ENCODE measurements around the gene PDE4A. TPM values are rescaled to one million over a fixed set of nuclear protein-coding genes. Genes with fewer than 3 reads are reported as not detected.
"Not testable (repeated sequence)": the region's sequence is repeated elsewhere in the genome, so short reads cannot be mapped to it uniquely, and the experiment has no call there.

Gene PDE4A
- polyA plus RNA-seq, 4 donors = 1.7 to 3.4 (median 2.7) TPM

- no peak for DNase-seq (ENCODE audit: low read depth in 4 of 4, low spot score in 3 of 4)
Observed at GRCh38 chr19:10422846-10423245, 2.5 kb downstream of the PDE4A start.

GRCh38 chr19:10424011-10424637 lies 3.8 kb downstream of the PDE4A start:
- DNase-seq (ENCODE audit: low read depth in 4 of 4, low spot score in 3 of 4) = peak in 1 of 4 donors; percentile 72

DNA sequence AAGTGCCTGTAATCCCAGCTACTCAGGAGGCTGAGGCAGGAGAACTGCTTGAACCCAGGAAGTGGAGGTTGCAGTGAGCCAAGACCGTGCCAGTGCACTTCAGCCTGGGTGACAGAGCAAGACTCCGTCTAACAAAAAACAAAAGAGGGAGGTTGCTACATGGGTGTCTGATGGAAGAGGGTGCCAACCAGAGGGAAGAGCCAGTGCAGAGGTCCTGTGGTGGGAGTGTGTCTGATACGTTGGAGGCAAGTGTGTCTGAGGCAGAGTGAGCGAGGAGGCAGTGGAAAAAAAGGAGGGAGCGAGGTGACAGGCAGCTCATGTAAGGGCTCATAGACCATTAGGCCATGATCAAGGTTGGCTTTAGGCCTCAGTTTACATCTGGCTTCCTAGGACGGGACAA lies 6.8 kb downstream of the PDE4A start:
- no peak for DNase-seq (ENCODE audit: low read depth in 4 of 4, low spot score in 3 of 4)

DNA sequence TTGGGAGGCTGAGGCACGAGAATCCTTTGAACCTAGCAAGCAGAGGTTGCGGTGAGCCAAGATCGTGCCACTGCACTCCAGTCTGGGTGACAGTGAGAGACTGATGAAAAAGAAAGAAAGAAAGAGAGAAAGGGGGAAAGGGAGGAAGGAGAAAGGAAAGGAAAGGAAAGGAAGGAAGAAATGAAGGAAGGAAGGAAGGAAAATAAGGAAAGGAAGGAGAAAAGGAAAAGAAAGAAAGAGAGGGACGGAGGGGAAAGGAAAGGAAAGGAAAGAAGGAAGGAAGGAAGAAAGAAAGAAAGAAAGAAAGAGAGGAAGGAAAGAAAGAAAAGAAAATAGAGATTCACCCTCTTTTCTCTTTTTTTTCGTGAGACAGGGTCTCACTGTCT lies 8.7 kb downstream of the PDE4A start:
- DNase-seq (ENCODE audit: low read depth in 4 of 4, low spot score in 3 of 4) = no peak

- DNase-seq (ENCODE audit: low read depth in 4 of 4, low spot score in 3 of 4) = no peak
Observed at GRCh38 chr19:10430505-10431253, 10.3 kb downstream of the PDE4A start.

DNA sequence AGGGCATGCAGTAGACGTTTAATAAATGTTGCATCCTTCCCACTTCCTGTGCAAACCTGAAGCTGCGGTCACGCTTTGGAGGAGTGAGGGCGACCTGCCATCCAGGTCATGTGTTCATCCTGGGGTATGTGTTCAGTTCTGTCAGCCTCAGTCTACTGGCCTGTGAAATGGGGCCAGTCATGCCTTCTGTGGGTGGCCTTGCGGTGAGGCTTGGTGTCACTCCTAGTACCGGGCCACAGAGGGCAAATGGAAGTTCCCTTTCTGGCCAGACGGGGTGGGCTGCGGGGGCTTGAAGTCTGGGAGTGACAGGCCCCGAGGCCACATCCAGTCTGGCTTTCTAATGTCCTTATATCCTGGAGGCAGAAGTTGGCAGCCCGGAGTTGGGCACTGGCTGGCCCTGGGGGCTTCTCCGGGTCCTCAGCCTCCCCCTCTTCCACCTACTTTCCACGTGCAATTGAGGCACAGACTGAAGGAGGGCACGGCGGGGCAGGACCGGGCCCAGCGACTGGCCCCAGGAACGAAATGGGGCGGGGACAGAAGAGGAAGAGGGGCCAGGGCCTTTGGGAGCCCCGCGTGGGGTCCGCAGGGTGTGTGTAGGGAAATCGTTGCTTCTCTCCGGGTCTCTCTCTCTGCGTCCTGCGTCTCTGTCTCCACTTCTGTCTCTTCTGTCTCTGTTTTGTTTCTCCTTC lies 11.1 kb downstream of the PDE4A start:
- DNase-seq (ENCODE audit: low read depth in 4 of 4, low spot score in 3 of 4) = no peak

- DNase-seq (ENCODE audit: low read depth in 4 of 4, low spot score in 3 of 4) = no peak
Observed at GRCh38 chr19:10431943-10432735, 11.8 kb downstream of the PDE4A start.

- no peak for DNase-seq (ENCODE audit: low read depth in 4 of 4, low spot score in 3 of 4)
Observed at GRCh38 chr19:10432736-10433130, 12.4 kb downstream of the PDE4A start.

DNA sequence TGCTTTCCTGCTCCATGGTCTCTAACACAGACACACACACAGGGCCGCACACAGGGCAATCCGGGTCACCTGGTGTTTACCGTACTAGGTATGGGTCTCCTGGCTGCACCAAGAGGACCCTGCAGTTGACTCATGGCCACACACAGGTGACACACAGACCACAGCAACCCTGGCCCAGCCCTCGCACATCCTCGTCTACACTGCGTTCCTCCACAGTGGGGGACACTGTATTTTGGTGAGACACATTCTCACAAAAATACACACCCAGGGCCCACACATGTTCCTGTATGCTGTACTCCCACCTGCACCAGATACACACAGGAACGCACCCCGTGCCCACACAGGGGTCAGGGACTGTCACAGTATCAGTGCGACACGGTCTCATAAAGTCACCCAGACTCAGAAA lies 12.8 kb downstream of the PDE4A start:
- no peak for DNase-seq (ENCODE audit: low read depth in 4 of 4, low spot score in 3 of 4)

GRCh38 chr19:10439588-10439987 lies 19.2 kb downstream of the PDE4A start:
- DNase-seq (ENCODE audit: low read depth in 4 of 4, low spot score in 3 of 4) = no peak

DNA sequence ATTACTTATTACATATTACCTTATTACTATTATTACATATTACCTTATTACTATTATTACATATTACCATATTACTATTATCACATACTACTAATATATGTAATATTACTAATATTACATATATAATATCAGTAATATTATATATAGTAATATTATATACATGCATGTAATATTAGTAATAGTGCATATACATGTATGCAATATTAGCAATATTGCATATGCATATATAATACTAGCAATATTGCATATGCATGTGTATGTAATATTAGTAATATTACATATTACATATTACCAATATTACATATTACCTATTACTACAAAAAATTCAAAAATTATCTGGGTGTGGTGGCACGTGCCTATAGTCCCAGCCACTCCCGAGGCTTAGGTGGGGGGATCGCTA lies 22.4 kb downstream of the PDE4A start:
- no peak for DNase-seq (ENCODE audit: low read depth in 4 of 4, low spot score in 3 of 4)

DNA sequence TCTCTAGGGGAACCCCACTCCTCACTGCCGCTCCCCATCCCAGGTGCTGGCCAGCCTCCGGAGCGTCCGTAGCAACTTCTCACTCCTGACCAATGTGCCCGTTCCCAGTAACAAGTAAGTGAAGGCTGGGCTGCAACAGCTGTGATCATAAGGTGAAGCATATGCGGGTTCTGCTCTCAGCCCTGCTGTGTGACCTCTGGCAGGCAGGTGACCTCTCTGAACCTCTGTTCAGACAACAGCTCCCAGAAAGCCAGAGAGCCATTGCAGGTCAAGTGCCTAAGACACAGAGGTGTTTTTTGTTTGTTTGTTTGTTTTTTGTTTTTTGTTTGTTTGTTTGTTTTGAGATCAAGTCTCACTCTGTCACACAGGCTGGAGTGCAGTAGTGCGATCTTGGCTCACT lies 28.7 kb downstream of the PDE4A start:
- no peak for DNase-seq (ENCODE audit: low read depth in 4 of 4, low spot score in 3 of 4)

GRCh38 chr19:10450191-10450852 lies 30.0 kb downstream of the PDE4A start:
- no peak for DNase-seq (ENCODE audit: low read depth in 4 of 4, low spot score in 3 of 4)

DNA sequence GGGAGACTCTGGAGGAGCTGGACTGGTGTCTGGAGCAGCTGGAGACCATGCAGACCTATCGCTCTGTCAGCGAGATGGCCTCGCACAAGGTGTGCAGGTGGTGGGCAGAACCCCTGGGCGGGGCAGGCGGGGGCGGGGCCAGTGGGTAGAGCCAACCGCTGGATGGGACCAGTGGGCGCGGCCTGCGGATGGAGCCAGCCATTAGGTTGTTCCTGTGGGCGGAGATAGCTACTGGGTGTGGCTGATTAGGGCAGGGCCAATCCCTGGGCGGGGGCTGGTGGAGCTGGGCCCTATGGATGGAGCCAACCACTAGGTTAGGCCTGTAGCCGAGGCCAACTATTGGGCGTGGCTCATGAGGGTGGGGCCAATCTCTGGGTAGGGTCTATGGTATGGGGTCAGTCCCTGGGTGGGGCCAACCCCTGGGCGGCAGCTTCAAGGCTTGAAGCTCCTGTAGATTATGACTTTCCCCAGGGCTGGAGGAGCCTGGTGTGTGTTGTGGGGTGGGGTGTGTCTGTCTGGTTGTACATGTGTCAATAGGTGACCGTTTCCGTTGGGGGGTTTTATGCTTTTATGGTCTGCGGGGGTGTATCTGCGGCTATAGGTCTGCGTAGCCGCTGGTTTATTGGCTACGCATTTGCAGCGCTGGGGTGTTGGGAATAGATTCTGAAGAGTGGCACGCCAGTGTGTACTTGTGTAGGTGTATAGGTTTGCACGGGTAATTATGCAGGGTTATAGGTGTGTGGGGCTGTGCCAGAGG lies 30.7 kb downstream of the PDE4A start:
- no peak for DNase-seq (ENCODE audit: low read depth in 4 of 4, low spot score in 3 of 4)

GRCh38 chr19:10452726-10453618 lies 32.6 kb downstream of the PDE4A start:
- DNase-seq (ENCODE audit: low read depth in 4 of 4, low spot score in 3 of 4) = no peak

DNA sequence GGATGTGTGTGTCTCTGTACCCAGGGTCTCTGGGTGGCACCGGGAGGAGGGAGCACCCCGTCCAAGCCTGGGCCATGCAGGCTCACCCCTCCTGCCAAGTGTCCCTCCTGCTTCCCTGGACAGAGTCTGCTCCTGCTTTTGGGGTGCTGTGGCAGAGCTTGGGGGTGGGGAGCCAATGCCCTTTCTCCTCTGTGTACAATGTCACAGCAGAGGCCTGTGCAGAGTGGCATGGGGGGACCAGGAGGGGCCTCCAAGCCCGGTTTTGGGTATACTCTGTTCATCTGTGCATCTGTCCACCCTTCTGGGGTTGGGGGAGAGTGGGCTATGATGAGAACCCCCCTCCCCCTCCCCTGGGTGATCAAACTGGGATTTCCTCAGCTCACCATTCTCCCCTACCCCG lies 33.5 kb downstream of the PDE4A start:
- no peak for DNase-seq (ENCODE audit: low read depth in 4 of 4, low spot score in 3 of 4)

- no peak for DNase-seq (ENCODE audit: low read depth in 4 of 4, low spot score in 3 of 4)
Observed at GRCh38 chr19:10454267-10454666, 33.9 kb downstream of the PDE4A start.

DNA sequence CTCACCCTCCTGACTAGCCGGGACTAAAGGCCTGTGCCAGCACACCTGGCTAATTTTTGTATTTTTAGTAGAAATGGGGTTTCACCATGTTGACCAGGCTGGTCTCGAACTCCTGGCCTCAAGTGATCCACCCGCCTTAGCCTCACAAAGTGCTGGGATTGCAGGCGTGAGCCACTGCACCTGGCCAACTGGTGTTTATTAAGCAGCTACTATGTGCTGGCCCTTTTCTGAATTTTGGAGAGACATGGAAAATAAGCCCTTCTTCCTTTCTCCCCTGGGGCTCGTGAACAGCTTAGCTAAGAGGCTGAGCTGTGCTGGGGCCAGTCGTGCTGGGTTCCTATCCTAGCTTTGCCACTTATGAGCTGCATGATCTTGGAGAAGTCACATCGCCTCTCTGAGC lies 38.4 kb downstream of the PDE4A start:
- DNase-seq (ENCODE audit: low read depth in 4 of 4, low spot score in 3 of 4) = not testable (repeated sequence)

GRCh38 chr19:10460714-10461046 lies 40.3 kb downstream of the PDE4A start:
- no peak for DNase-seq (ENCODE audit: low read depth in 4 of 4, low spot score in 3 of 4)
